DOHH2 (cell line): ENCODE results near the gene CARD14.

Experiments used
- CTCF ChIP-seq: fragments of 200-600 bp; sonication (generic); IDR thresholded peaks from one replicate; pipeline ENCODE4 v1.5.1; 2014; ENCODE audit warnings: antibody characterized with exemption, mild to moderate bottlenecking, low read depth, low read length; ENCODE audit not compliant: poor library complexity, severe bottlenecking
- EZH2phosphoT487 ChIP-seq: fragments of 200-600 bp; sonication (generic); IDR thresholded peaks from 2 replicates; pipeline ENCODE4 v1.6.1; 2017; ENCODE audit warnings: borderline replicate concordance, mild to moderate bottlenecking, antibody characterized with exemption, low read length, moderate library complexity, mixed read lengths

DNA sequence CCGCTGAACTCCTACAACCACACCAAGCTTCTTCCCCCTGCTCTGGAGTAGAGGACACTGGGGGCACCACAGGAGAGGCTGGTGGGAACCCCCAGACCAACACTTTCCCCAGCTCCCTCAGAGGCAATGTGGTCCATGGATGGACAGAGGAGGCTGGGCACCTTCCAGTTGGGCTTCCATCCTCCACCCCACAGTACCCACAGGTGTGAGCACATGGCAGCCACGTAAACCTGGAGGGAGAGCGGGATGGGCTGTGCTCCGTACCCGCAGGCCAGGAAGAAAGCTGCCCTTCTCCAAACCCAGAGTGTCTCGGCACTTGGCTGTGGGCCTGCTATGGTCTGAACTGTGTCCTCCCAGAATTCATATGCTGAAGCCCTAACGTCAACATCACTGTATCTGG, 48.6 kb downstream of the CARD14 start:
- TF ChIP-seq CTCF = no peak
- no peak for TF ChIP-seq EZH2phosphoT487
